Measurements from ENCODE around the gene KSR2. TPM values are rescaled to one million over a fixed set of nuclear protein-coding genes. Genes with fewer than 3 reads are reported as not detected.
A peak's percentile ranks its signal among the peaks of the same experiment; 100 is the strongest.
"Not testable (repeated sequence)": the region's sequence is repeated elsewhere in the genome, so short reads cannot be mapped to it uniquely, and the experiment has no call there.

The KSR2 gene
- total RNA-seq, 1 experiment from 2014 or later: 0.24 TPM

GRCh38 chr12:117821480-117822175 is 147.2 kb downstream of the KSR2 start:
- peak; percentile 33 for DNase-seq (ENCODE audit: low read depth)

- no peak for DNase-seq (ENCODE audit: low read depth)
Measured at GRCh38 chr12:117820216-117820907, 148.4 kb downstream of the KSR2 start.

GRCh38 chr12:117819160-117819559 is 149.6 kb downstream of the KSR2 start:
- no peak for DNase-seq (ENCODE audit: low read depth)

GRCh38 chr12:117818400-117818799 is 150.4 kb downstream of the KSR2 start:
- peak; percentile 5 for DNase-seq (ENCODE audit: low read depth)

- DNase-seq (ENCODE audit: low read depth): no peak
Measured at GRCh38 chr12:117809509-117809908, 159.3 kb downstream of the KSR2 start.

- DNase-seq (ENCODE audit: low read depth): no peak
Measured at GRCh38 chr12:117807946-117808345, 160.8 kb downstream of the KSR2 start.

GRCh38 chr12:117807355-117807754 is 161.4 kb downstream of the KSR2 start:
- DNase-seq (ENCODE audit: low read depth): no peak

- DNase-seq (ENCODE audit: low read depth): no peak
Measured at GRCh38 chr12:117805865-117806264, 162.9 kb downstream of the KSR2 start.

GRCh38 chr12:117803001-117803400 is 165.8 kb downstream of the KSR2 start:
- no peak for DNase-seq (ENCODE audit: low read depth)

GRCh38 chr12:117800711-117801110 is 168.1 kb downstream of the KSR2 start:
- not testable (repeated sequence) for DNase-seq (ENCODE audit: low read depth)

GRCh38 chr12:117797202-117797601 is 171.6 kb downstream of the KSR2 start:
- DNase-seq (ENCODE audit: low read depth): no peak

- no peak for DNase-seq (ENCODE audit: low read depth)
Measured at GRCh38 chr12:117792877-117793424, 175.8 kb downstream of the KSR2 start.

- DNase-seq (ENCODE audit: low read depth): peak; percentile 28
Measured at GRCh38 chr12:117792471-117792870, 176.3 kb downstream of the KSR2 start.

GRCh38 chr12:117790948-117791347 is 177.8 kb downstream of the KSR2 start:
- no peak for DNase-seq (ENCODE audit: low read depth)

- no peak for DNase-seq (ENCODE audit: low read depth)
Measured at GRCh38 chr12:117790198-117790597, 178.6 kb downstream of the KSR2 start.

GRCh38 chr12:117789195-117789912 is 179.4 kb downstream of the KSR2 start:
- no peak for DNase-seq (ENCODE audit: low read depth)

GRCh38 chr12:117778656-117779055 is 190.1 kb downstream of the KSR2 start:
- DNase-seq (ENCODE audit: low read depth): no peak

- DNase-seq (ENCODE audit: low read depth): peak; percentile 48
Measured at GRCh38 chr12:117774941-117775775, 193.6 kb downstream of the KSR2 start.

GRCh38 chr12:117768860-117769259 is 199.9 kb downstream of the KSR2 start:
- DNase-seq (ENCODE audit: low read depth): no peak

- no peak for DNase-seq (ENCODE audit: low read depth)
Measured at GRCh38 chr12:117766008-117766407, 202.8 kb downstream of the KSR2 start.

- no peak for DNase-seq (ENCODE audit: low read depth)
Measured at GRCh38 chr12:117762143-117762542, 206.6 kb downstream of the KSR2 start.

Measured in RPMI7951 (cell line).